GM19025 (cell line): ENCODE measurements around the gene KRTAP10-7.
"Not testable (repeated sequence)": the region's sequence is repeated elsewhere in the genome, so short reads cannot be mapped to it uniquely, and the experiment has no call there.

Experiments used
- ATAC-seq: cut with Tn5 transposase; IDR thresholded peaks from one replicate; pipeline ENCODE4 v1.9.1; 2021; ENCODE audit warnings: mild to moderate bottlenecking, low read depth, moderate library complexity; ENCODE audit not compliant: unreplicated experiment

Gene KRTAP10-7

DNA sequence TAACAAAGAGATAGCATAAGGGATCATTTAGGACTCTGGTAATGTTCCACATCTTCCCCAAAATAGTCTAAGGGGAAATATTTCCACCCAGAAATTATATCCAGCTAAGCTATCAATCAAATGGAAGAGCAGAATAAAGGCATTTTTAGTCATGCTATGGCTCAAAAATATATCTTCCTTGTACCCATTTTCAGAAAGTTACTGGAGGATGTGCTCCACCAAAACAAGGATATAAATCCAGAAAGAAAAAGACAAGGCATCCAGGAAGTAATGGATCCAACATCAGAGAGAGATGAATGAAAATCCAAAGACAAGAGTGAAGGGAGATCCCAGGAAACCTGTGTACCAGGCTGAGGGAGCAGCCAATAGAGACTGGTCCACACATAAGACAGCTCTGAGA lies 8.8 kb downstream of the KRTAP10-7 start:
- ATAC-seq, result no peak

GRCh38 chr21:44610157-44610843 lies 9.9 kb downstream of the KRTAP10-7 start:
- not testable (repeated sequence) for ATAC-seq

DNA sequence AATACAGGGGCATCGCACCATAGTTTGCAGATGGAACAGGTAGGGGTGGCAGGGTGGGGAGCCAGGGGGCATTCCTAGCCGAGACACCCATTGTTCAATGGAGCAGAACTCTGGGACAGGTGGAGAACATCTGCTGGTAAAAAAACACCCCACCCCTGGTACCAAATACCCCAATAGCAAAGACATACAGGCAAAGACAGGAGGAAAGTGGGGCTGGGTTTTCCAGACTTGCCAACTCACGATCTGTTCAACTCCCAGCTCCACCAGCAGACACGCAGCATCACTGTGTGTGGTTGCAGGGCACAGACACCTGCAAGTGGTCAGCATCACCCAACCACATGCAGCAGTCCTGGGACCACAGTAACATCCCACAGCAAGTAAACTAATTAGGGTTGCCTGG lies 11.2 kb downstream of the KRTAP10-7 start:
- no peak for ATAC-seq

DNA sequence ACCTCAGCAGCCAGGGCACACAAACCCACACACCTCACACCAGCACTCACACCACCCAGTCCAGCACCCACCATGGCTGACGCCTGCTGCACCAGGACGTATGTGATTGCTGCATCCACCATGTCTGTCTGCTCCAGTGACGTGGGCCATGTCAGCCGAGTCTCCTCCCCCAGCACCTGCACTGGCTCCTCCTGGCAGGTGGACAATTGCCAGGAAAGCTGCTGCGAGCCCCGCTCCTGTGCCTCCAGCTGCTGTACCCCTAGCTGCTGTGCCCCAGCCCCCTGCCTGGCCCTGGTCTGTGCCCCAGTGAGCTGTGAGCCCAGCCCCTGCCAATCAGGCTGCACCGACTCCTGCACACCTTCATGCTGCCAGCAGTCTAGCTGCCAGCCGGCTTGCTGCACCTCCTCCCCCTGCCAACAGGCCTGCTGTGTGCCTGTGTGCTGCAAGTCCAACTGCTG lies 11.7 kb downstream of the KRTAP10-7 start, which contains the start of gene KRTAP10-8:
Gene KRTAP10-8, plus strand, starts transcription at position 51 of the 458 bp plus-strand sequence. Its CDS starts 22 bp downstream, at position 73.
- no peak for ATAC-seq

DNA sequence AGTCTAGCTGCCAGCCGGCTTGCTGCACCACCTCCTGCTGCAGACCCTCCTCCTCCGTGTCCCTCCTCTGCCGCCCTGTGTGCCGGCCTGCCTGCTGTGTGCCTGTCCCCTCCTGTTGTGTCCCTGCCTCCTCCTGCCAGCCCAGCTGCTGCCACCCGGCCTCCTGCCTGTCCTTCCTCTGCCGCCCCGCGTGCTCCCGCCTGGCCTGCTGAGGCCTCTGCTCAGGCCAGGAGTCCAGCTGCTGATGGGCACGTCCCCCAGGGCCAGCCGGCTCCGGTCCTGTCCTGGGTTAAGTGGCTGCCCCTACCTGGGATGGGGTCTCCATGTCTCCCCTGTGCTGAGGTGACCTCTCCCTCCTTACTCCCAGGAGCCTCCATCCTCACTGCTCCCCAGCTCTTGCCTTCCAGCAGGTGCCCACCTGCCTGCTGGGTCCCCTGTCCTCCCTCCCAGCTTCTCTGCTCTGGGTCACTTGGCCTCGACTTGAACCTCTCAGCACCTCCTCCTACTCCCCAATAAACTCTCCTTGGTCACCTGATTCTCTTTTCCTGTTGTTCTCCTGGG lies 12.4 kb downstream of the KRTAP10-7 start:
- ATAC-seq, result no peak

DNA sequence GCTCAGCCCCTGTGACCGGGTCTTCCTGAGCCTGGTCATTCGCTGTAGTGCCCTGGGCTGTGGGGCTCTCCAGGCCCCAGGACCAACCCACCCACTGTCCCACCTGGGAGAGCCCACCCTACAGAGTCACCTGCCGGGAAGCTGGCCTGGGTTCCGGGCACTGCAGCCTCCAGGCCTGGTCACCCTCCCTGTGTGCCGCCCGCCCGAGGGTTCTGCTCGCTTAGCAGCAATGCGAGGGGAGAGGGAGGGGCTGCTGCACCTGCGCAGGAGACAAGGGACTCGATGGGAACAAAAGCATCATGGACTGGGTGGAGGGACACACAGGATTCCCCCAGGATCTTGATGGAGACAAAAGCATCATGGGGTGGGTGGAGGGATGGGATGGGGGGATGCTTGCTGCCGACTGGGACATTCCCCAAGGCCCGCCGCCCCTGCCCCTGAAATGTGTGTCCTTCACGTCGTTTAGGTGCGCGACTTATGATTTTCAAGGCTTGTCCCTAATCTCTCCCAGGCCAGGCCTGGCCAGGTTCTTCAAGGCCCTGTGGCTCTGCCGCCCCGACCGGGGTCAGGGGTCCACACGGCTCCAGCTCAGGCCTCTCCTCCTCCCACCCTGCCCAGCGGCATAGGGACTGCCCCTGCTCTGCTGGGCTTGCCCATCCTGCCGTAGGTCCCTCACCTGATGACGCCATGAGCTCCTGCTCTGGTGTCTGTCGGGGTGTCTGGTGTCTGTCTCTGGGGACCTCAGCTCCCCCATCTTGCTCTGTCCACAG lies 13.2 kb downstream of the KRTAP10-7 start:
- ATAC-seq, result no peak

DNA sequence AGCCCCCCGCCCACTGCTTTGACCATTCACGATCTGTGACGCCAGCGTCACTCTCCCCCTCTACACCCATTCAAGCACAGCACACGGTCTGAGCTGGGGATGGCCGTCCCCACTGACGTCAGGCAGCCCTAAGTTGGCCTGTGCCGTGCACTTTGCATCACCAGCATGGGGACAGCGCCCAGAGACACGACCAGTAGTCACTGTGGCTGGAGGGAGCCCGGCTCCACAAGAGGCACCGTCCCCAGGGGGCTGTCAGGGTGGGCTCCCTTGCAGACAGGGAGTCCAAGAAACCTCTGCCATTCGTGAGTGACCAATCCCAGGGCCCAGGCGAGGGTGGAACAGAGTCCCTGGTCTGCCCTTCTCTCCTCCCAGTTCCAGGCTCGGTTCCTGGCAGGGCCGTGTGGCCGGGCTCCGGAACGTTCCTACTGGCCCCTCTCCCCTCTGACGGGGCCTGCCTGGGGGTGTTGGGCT lies 13.8 kb downstream of the KRTAP10-7 start:
- no peak for ATAC-seq

- no peak for ATAC-seq
These were observed 14.6 kb downstream of the KRTAP10-7 start for GRCh38 chr21:44614961-44615391.

GRCh38 chr21:44615466-44615865 lies 15.1 kb downstream of the KRTAP10-7 start:
- no peak for ATAC-seq

GRCh38 chr21:44615911-44616590 lies 15.7 kb downstream of the KRTAP10-7 start:
- no peak for ATAC-seq

- ATAC-seq, result no peak
These were observed 16.2 kb downstream of the KRTAP10-7 start for GRCh38 chr21:44616591-44616926.

GRCh38 chr21:44617071-44617501 lies 16.7 kb downstream of the KRTAP10-7 start:
- ATAC-seq, result no peak

DNA sequence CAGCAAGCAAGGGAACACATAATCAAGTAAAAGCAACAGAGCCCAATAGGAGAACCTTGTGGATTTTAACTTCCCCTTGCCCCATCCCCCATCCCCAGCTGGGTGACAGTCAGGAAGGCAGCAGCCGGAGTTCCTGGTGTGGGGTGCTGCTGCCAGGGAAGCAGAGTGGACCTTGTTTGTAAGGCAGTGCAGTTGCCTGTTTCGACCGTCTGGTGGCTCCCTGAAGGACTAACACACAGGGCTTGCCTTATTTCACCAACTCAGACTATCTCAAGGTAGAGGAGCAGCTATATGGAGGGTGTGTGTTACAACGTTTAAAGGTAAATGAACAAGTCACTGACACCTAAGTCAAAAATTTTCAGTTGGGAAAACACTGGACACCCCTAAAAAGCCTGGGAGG lies 18.1 kb downstream of the KRTAP10-7 start:
- no peak for ATAC-seq

GRCh38 chr21:44618909-44619308 lies 18.5 kb downstream of the KRTAP10-7 start:
- ATAC-seq, result no peak

- no peak for ATAC-seq
These were observed 19.5 kb downstream of the KRTAP10-7 start for GRCh38 chr21:44619886-44620285.

GRCh38 chr21:44623575-44623974 lies 23.2 kb downstream of the KRTAP10-7 start:
- no peak for ATAC-seq

- ATAC-seq, result no peak
These were observed 25.4 kb downstream of the KRTAP10-7 start for GRCh38 chr21:44625756-44626155.

GRCh38 chr21:44626262-44626661 lies 25.9 kb downstream of the KRTAP10-7 start:
- no peak for ATAC-seq

DNA sequence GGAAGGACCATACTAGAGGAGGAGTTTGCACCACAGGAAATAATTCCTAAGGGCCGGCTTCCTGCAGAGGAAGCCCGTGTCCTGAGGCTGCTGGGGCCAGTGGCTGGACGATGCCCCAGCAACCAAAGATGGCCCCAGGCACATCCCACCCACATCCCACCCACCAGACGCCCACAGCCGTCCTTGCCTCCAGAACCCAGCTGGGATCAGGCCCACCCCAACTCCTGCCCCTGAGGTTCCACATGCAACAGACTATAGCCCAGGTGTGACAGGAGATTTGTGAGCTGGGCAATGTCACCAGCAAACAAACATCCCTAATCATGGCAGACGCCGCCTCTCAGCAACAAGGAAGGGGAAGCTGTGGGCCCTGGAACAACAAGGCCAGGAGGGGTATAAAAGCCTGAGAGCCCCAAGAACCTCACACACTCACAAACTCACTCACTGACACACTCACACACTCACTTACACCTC lies 26.3 kb downstream of the KRTAP10-7 start, which contains the start of gene KRTAP10-9:
Gene KRTAP10-9, plus strand, starts transcription at position 421 of the 471 bp plus-strand sequence. CDS start 79 bp downstream, outside the sequence.
- no peak for ATAC-seq

GRCh38 chr21:44627181-44627822 lies 26.9 kb downstream of the KRTAP10-7 start:
- not testable (repeated sequence) for ATAC-seq
